Activated CD4-positive, alpha-beta T cell treated with anti-CD3 and anti-CD28 coated beads for 36 hours (primary cell): Measurements from ENCODE around the gene CTCF. TPM values are rescaled to one million over a fixed set of nuclear protein-coding genes. Genes with fewer than 3 reads are reported as not detected.

Source experiments
- ATAC-seq: fragments of 200-7000 bp; cut with Tn5 transposase; one replicate; pipeline ENCODE4 v1.10.0; 2021; ENCODE audit warnings: mild to moderate bottlenecking, moderate library complexity
- CTCF ChIA-PET: fragments of 350-600 bp; sonication (Branson Sonifier 250); formaldehyde crosslinking; loops from one replicate; lab custom pipeline; 2021; ENCODE audit warnings: antibody characterized with exemption; lab: Charles Lee
- POLR2A ChIA-PET: fragments of 350-600 bp; sonication (Branson Sonifier 250); formaldehyde crosslinking; loops from one replicate; lab custom pipeline; 2021; ENCODE audit warnings: antibody characterized with exemption, inconsistent platforms; lab: Charles Lee
- DNase-seq: peaks from one replicate; pipeline ENCODE4 v3.0.0-alpha.2; 2020
- H3K27ac Mint-ChIP-seq: one replicate; pipeline ENCODE4 v1.8.0; 2021; ENCODE audit warnings: mixed read lengths
- H3K27me3 Mint-ChIP-seq: one replicate; pipeline ENCODE4 v1.8.0; 2021; ENCODE audit warnings: mixed read lengths
- H3K36me3 Mint-ChIP-seq: one replicate; pipeline ENCODE4 v1.8.0; 2021; ENCODE audit warnings: low read depth, mixed read lengths
- H3K4me1 Mint-ChIP-seq: one replicate; pipeline ENCODE4 v1.8.0; 2021; ENCODE audit warnings: mixed read lengths
- H3K4me3 Mint-ChIP-seq: one replicate; pipeline ENCODE4 v1.8.0; 2021; ENCODE audit warnings: mild to moderate bottlenecking, moderate library complexity, mixed read lengths
- H3K9me3 Mint-ChIP-seq: one replicate; pipeline ENCODE4 v1.8.0; 2021; ENCODE audit warnings: low read depth, mixed read lengths
- intact Hi-C, 2 experiments: fragments of 100-400 bp; cut with DNase I in 1 of 2; cut with micrococcal nuclease in 1 of 2; formaldehyde crosslinking; loops; one replicate each; pipeline versions ENCODE4 v1.14.2 to v1.15.1; 2022 to 2024; cut with DNase I, micrococcal nuclease
- total RNA-seq, 2 experiments: library from RNA; stranded (reverse); gene quantifications; one replicate each; pipeline ENCODE4 v1.2.3, GENCODE V29; 2021

CTCF gene
- total RNA-seq, 2 experiments from 2014 or later = 51.0 to 66.4 TPM

- ATAC-seq (no peak), DNase-seq (no peak)
- Mint-ChIP-seq H3K4me3 (no peak overlapping the region), H3K36me3 (peaks cover 15% of the 10 kb centered on the region), H3K9me3 (no peaks in the 10 kb centered on the region), H3K27me3 (no peaks in the 10 kb centered on the region), H3K27ac (no peak overlapping the region), H3K4me1 (no peaks in the 10 kb centered on the region)
- intact Hi-C loops = no loop called here
- ChIA-PET CTCF (interaction anchor here (0.6 to 2.3 kb wide), 4 partner anchors 81 to 156 kb away, joined by 3 to 16 read pairs (median 4); partner anchors contain the start of gene ATP6V0D1), POLR2A (no interaction called here)
Measured at GRCh38 chr16:67637625-67638024, 75.3 kb downstream of the CTCF start.

GRCh38 chr16:67641779-67642708, 79.7 kb downstream of the CTCF start:
- H3K36me3 Mint-ChIP-seq = peaks cover 11% of the 10 kb centered on the region
- peaks cover 12% of the 10 kb centered on the region for H3K4me1 Mint-ChIP-seq
- no peaks in the 10 kb centered on the region for H3K27me3 Mint-ChIP-seq
- H3K4me3 Mint-ChIP-seq = no peak overlapping the region
- POLR2A ChIA-PET = no interaction called here
- no peaks in the 10 kb centered on the region for H3K9me3 Mint-ChIP-seq
- H3K27ac Mint-ChIP-seq = no peak overlapping the region
- intact Hi-C loops = loop anchor here in 1 of 2 experiments (2.0 kb wide), 1 partner anchor 23 kb away; no protein-coding TSS in a partner anchor
- CTCF ChIA-PET = interaction anchor here (0.7 to 6.8 kb wide), 9 partner anchors 18 to 318 kb away, joined by 3 to 86 read pairs (median 7); partner anchors contain the start of genes ACD, C16orf86, CTCF and ENKD1
- ATAC-seq (no peak), DNase-seq (no peak)

GRCh38 chr16:67644038-67644437, 81.7 kb downstream of the CTCF start:
- intact Hi-C loops = loop anchor here (1.0 to 2.0 kb wide), 6 partner anchors 15 to 163 kb away; partner anchors contain the start of genes ACD (in 1 of the 2), ATP6V0D1 (in 1 of the 2), CTCF (in 1 of the 2) and PARD6A (in 1 of the 2)
- POLR2A ChIA-PET = interaction anchor here (0.9 kb wide), 1 partner anchor 90 kb away, joined by 3 read pairs; no protein-coding TSS in a partner anchor
- Mint-ChIP-seq H3K27ac (peak overlapping the region; percentile 65), H3K36me3 (peaks cover 15% of the 10 kb centered on the region), H3K9me3 (no peaks in the 10 kb centered on the region), H3K4me1 (peaks cover 12% of the 10 kb centered on the region), H3K4me3 (peak overlapping the region; percentile 84), H3K27me3 (no peaks in the 10 kb centered on the region)
- CTCF ChIA-PET = interaction anchor here (0.6 to 6.8 kb wide), 17 partner anchors 16 to 163 kb away, joined by 3 to 86 read pairs (median 4); partner anchors contain the start of genes ACD, ATP6V0D1, C16orf86 and CTCF
- ATAC-seq (no peak), DNase-seq (no peak)

- DNase-seq (peak; percentile 41), ATAC-seq (peak; percentile 25)
- POLR2A ChIA-PET = interaction anchor here (0.8 to 1.8 kb wide), 5 partner anchors 11 to 164 kb away, joined by 3 to 7 read pairs (median 3); partner anchors contain the start of genes ACD and ATP6V0D1
- peaks cover 25% of the 10 kb centered on the region for H3K36me3 Mint-ChIP-seq
- no peaks in the 10 kb centered on the region for H3K9me3 Mint-ChIP-seq
- peak overlapping the region; percentile 90 for H3K27ac Mint-ChIP-seq
- H3K27me3 Mint-ChIP-seq = no peaks in the 10 kb centered on the region
- H3K4me1 Mint-ChIP-seq = peaks cover 12% of the 10 kb centered on the region
- peak overlapping the region; percentile 84 for H3K4me3 Mint-ChIP-seq
- CTCF ChIA-PET = interaction anchor here (0.7 to 6.8 kb wide), 22 partner anchors 15 to 634 kb away, joined by 3 to 86 read pairs (median 4); partner anchors contain the start of genes ACD, C16orf86, CTCF and PARD6A
- intact Hi-C loops = loop anchor here in 1 of 2 experiments (1.0 to 2.0 kb wide), 2 partner anchors 13 to 83 kb away; partner anchors contain the start of gene CTCF
Measured at GRCh38 chr16:67645397-67646121, 83.2 kb downstream of the CTCF start.

- ChIA-PET CTCF (interaction anchor here (0.6 to 6.8 kb wide), 5 partner anchors 13 to 154 kb away, joined by 3 to 86 read pairs (median 3); partner anchors contain the start of genes ACD and PARD6A), POLR2A (interaction anchor here (0.8 kb wide), 1 partner anchor 13 kb away, joined by 4 read pairs; the partner anchor contains the start of gene ACD)
- no peak overlapping the region for H3K4me3 Mint-ChIP-seq
- peaks cover 34% of the 10 kb centered on the region for H3K36me3 Mint-ChIP-seq
- ATAC-seq (no peak), DNase-seq (no peak)
- H3K27me3 Mint-ChIP-seq = no peaks in the 10 kb centered on the region
- intact Hi-C loops = no loop called here
- peaks cover 14% of the 10 kb centered on the region for H3K4me1 Mint-ChIP-seq
- H3K9me3 Mint-ChIP-seq = no peaks in the 10 kb centered on the region
- peak overlapping the region; percentile 25 for H3K27ac Mint-ChIP-seq
Measured at GRCh38 chr16:67647111-67647651, 84.9 kb downstream of the CTCF start.

GRCh38 chr16:67647681-67648080, 85.4 kb downstream of the CTCF start:
- Mint-ChIP-seq H3K27ac (no peak overlapping the region), H3K36me3 (peaks cover 36% of the 10 kb centered on the region), H3K4me1 (peaks cover 14% of the 10 kb centered on the region), H3K4me3 (no peak overlapping the region), H3K9me3 (no peaks in the 10 kb centered on the region), H3K27me3 (no peaks in the 10 kb centered on the region)
- intact Hi-C loops = no loop called here
- ChIA-PET POLR2A (interaction anchor here (0.8 kb wide), 1 partner anchor 12 kb away, joined by 4 read pairs; the partner anchor contains the start of gene ACD), CTCF (interaction anchor here (1.2 to 6.8 kb wide), 2 partner anchors 13 to 127 kb away, joined by 3 to 77 read pairs; partner anchors contain the start of genes ACD and PARD6A)
- DNase-seq (no peak), ATAC-seq (no peak)

GRCh38 chr16:67648088-67648763, 85.9 kb downstream of the CTCF start:
- CTCF ChIA-PET = interaction anchor here (1.2 to 6.8 kb wide), 2 partner anchors 12 to 127 kb away, joined by 3 to 77 read pairs; partner anchors contain the start of genes ACD and PARD6A
- Mint-ChIP-seq H3K36me3 (peaks cover 36% of the 10 kb centered on the region), H3K9me3 (no peaks in the 10 kb centered on the region), H3K27me3 (no peaks in the 10 kb centered on the region), H3K27ac (no peak overlapping the region), H3K4me3 (no peak overlapping the region), H3K4me1 (peaks cover 14% of the 10 kb centered on the region)
- ATAC-seq (no peak), DNase-seq (no peak)
- POLR2A ChIA-PET = no interaction called here
- intact Hi-C loops = no loop called here

- Mint-ChIP-seq H3K27ac (no peak overlapping the region), H3K4me1 (peaks cover 14% of the 10 kb centered on the region), H3K36me3 (peaks cover 38% of the 10 kb centered on the region), H3K27me3 (no peaks in the 10 kb centered on the region), H3K4me3 (no peak overlapping the region), H3K9me3 (no peaks in the 10 kb centered on the region)
- no peak for DNase-seq
- no peak for ATAC-seq
- intact Hi-C loops = no loop called here
- POLR2A ChIA-PET = no interaction called here
- CTCF ChIA-PET = interaction anchor here (2.1 kb wide), 1 partner anchor 87 kb away, joined by 7 read pairs; the partner anchor contains the start of gene CTCF
Measured at GRCh38 chr16:67648764-67649407, 86.6 kb downstream of the CTCF start.

- no peaks in the 10 kb centered on the region for H3K27me3 Mint-ChIP-seq
- CTCF ChIA-PET = interaction anchor here (2.1 kb wide), 1 partner anchor 88 kb away, joined by 7 read pairs; the partner anchor contains the start of gene CTCF
- intact Hi-C loops = no loop called here
- no peak overlapping the region for H3K27ac Mint-ChIP-seq
- no peaks in the 10 kb centered on the region for H3K9me3 Mint-ChIP-seq
- peaks cover 11% of the 10 kb centered on the region for H3K4me1 Mint-ChIP-seq
- no peak overlapping the region for H3K4me3 Mint-ChIP-seq
- ATAC-seq (no peak), DNase-seq (no peak)
- POLR2A ChIA-PET = no interaction called here
- H3K36me3 Mint-ChIP-seq = peaks cover 38% of the 10 kb centered on the region
Measured at GRCh38 chr16:67649494-67649931, 87.2 kb downstream of the CTCF start.
